HG02938 (cell line): ENCODE measurements around the gene CYBRD1.
"Not testable (repeated sequence)": the region's sequence is repeated elsewhere in the genome, so short reads cannot be mapped to it uniquely, and the experiment has no call there.

Experiments used
- ATAC-seq: cut with Tn5 transposase; IDR thresholded peaks from one replicate; pipeline ENCODE4 v1.9.1; 2021; ENCODE audit warnings: mild to moderate bottlenecking, moderate library complexity; ENCODE audit not compliant: unreplicated experiment

CYBRD1 gene

GRCh38 chr2:171514908-171515582 is 7.2 kb upstream of the CYBRD1 start:
- ATAC-seq: no peak

DNA sequence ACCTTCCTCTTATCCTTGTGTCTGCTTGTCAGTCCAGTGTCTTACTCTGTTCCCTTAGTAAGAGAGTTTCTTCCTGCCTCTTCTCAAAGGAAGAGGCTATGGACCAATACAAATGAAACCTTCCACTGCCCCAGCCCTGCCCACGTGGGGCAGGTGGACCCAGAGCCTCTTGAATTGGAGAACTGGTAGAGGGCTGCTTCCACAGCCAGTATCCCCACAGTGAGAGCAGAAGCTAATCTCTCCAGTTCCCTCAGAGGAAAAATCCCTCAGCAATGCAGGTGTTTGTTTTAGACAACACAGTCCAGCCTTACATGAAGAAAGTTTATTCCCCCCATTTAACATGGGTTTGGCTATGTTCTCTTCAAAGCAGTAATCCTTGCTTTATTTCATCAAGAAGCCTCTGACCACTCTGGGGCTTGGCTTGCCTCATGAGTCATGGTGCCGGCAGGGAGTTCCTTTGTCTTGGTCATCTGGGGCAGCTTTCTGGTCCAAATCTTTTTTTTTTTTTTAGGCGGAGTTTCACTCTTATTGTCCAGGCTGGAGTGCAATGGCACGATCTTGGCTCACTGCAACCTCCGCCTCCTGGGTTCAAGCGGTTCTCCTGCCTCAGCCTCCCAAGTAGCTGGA is 6.5 kb upstream of the CYBRD1 start:
- no peak for ATAC-seq

DNA sequence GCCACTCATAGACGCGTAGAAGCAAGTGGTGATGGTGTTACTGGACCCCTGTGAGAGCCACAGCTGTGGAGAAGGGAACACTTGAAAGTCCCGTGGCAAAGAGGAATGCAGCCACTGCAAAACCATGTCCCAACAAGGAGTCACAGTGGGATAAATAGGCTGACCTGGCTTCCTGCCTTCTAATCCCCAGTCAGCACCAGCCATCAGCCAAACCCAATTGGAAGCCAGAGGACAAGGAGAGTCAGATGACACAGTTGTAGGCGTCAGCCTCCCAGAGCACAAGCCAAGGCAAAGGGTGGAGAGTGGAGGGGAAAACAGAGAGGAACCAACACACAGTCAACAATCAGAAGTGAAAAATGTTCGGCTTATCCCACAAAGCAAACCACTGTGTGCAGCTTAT is 5.5 kb upstream of the CYBRD1 start:
- no peak for ATAC-seq

GRCh38 chr2:171520471-171520870 is 1.8 kb upstream of the CYBRD1 start:
- no peak for ATAC-seq

- no peak for ATAC-seq
These were observed 768 bp upstream of the CYBRD1 start for GRCh38 chr2:171521361-171522051.

- ATAC-seq: peak; percentile 25
These were observed 464 bp downstream of the CYBRD1 start for GRCh38 chr2:171522788-171523087.

- peak; percentile 32 for ATAC-seq
These were observed 1.1 kb downstream of the CYBRD1 start for GRCh38 chr2:171523088-171524017.

GRCh38 chr2:171524018-171524401 is 1.7 kb downstream of the CYBRD1 start:
- ATAC-seq: no peak

DNA sequence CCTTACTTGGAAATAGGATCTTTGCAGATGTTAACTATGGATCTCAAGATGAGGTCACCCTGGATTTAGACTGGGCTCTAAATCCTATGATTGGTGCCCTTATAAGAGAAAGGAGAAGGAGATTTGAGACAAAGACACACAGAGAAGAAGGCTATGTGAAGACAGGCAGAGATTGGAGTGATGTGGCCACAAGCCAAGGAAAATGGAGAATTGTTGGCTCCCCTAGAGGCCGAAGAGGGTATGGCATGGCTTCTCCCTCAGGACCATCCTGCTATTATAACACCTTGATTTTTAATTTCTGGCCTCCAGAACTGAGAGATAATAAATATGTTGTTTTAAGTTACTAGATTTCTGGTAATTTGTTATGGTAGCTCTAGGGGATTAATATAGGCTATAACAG is 7.6 kb downstream of the CYBRD1 start:
- ATAC-seq: no peak

- no peak for ATAC-seq
These were observed 8.1 kb downstream of the CYBRD1 start for GRCh38 chr2:171530378-171530777.

DNA sequence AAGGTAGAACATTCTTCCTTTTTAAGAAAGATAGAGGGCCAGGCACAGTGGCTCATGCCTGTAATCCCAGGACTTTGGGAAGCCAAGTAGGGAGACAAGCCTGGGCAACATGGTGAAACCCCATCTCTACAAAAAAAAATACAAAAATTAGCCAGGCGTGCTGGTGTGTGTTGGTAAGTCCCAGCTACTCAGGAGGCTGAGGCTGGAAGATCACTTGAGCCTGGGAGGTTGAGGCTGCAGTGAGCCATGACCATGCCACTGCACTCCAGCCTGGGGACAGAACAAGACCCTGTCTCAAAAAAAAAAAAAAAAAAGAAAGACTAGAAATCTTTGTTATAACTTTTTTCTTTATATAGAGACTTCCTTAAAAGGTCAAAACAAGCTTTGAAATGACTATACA is 8.6 kb downstream of the CYBRD1 start:
- ATAC-seq: not testable (repeated sequence)

- ATAC-seq: no peak
These were observed 9.0 kb downstream of the CYBRD1 start for GRCh38 chr2:171531291-171531690.

- no peak for ATAC-seq
These were observed 9.7 kb downstream of the CYBRD1 start for GRCh38 chr2:171531836-171532450.

DNA sequence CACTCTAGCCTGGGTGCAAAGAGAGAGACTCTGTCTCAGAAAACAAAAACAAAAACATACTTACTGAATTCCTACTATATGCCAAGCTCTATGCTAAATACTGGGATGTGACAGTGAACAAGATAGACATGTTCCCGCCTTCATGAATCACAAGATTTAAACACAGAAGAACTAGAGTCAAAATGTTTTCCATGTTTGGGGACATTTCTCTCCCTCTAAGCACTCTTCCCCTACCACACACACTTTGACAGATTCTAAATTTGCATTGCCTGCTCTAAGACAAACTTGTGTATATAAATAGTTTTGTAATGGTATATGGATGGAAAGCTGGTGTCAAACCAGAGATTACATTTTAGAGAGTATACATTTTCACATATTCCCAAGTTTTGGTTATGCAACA is 11.1 kb downstream of the CYBRD1 start:
- no peak for ATAC-seq

DNA sequence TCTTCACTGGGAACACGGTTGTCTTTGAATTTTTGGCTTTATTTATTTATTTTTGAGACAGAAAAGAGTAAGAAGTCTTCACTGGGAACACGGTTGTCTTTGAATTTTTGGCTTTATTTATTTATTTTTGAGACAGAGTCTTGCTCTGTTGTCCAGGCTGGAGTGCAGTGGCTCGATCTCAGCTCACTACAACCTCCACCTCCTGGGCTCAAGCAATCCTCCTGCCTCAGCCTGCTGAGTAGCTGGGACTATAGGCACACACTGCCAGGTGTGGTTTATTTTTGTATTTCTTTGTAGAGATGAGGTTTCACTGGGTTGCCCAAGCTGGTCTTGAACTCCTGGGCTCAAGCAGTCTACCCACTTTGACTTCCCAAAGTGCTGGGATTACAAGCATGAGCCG is 13.3 kb downstream of the CYBRD1 start:
- ATAC-seq: not testable (repeated sequence)

DNA sequence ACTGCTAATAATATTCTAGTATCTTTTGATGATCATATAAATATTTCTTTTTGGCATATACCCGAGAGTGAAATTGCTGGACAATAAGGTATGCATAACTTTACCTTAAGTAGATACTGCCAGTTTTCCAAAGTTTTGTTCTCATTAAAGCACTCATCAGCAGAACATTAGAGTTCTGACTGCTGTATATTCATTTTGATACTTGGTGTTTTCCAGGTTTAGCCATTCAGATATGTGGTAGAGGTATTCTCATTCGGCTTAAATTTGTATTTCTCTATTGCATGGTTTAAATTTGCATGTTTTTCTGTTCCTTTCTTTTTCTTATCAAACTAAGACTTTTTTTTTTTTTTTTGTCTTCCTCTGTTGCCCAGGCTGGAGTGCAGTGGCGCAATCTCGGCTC is 18.2 kb downstream of the CYBRD1 start:
- no peak for ATAC-seq

DNA sequence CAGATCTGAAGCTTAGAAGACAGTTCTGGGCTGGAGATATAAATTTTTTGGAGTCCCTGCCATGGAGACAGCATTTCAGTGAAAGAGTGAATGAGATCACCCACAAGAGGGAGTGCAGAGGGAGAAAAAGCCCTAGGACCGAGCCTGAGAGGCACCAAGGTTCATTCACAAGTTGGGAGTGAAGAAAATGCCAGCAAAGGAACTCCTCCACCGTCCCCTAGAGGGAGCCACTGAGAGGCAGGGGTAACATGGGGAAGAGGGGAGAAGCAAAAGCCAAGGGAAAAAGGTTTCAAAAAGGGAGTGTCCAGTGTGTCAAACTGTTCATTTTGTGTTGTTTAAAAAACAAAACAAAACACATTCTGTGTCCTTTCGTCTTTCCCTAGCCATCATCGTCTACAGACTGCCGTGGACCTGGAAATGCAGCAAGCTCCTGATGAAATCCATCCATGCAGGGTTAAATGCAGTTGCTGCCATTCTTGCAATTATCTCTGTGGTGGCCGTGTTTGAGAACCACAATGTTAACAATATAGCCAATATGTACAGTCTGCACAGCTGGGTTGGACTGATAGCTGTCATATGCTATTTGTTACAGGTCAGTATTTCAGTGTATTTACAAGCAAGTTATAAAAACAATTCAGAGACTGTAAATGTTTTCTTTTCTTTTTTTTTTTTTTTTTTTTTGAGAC is 19.1 kb downstream of the CYBRD1 start:
- ATAC-seq: no peak

GRCh38 chr2:171545086-171545485 is 22.8 kb downstream of the CYBRD1 start:
- no peak for ATAC-seq

- ATAC-seq: no peak
These were observed 25.0 kb downstream of the CYBRD1 start for GRCh38 chr2:171547256-171547655.

- no peak for ATAC-seq
These were observed 25.4 kb downstream of the CYBRD1 start for GRCh38 chr2:171547720-171548119.
